GM21717 (cell line): Measurements from ENCODE around the gene ASCC2.
"Not testable (repeated sequence)": the region's sequence is repeated elsewhere in the genome, so short reads cannot be mapped to it uniquely, and the experiment has no call there.

Source experiments
- ATAC-seq: cut with Tn5 transposase; IDR thresholded peaks from one replicate; pipeline ENCODE4 v1.9.1; 2021; ENCODE audit warnings: mild to moderate bottlenecking, moderate library complexity; ENCODE audit not compliant: unreplicated experiment

ASCC2 gene

GRCh38 chr22:29837741-29838598 lies at the start of gene ASCC2:
Gene ASCC2 (minus strand): TSS chr22:29838274. CDS start chr22:29832325, 5,949 bp downstream.
- peak; percentile 88 for ATAC-seq

GRCh38 chr22:29887358-29887757 lies 49.3 kb upstream of the ASCC2 start:
- no peak for ATAC-seq

- no peak for ATAC-seq
These were observed 48.5 kb upstream of the ASCC2 start for GRCh38 chr22:29886596-29886995.

GRCh38 chr22:29885610-29886009 lies 47.5 kb upstream of the ASCC2 start:
- ATAC-seq, result no peak

- no peak for ATAC-seq
These were observed 45.7 kb upstream of the ASCC2 start for GRCh38 chr22:29883775-29884097.

GRCh38 chr22:29883045-29883774 lies 45.1 kb upstream of the ASCC2 start, which contains the start of gene MTMR3:
Gene MTMR3 (plus strand): TSS chr22:29883174. CDS start chr22:29971060, 87,886 bp downstream.
- peak; percentile 51 for ATAC-seq

- peak; percentile 61 for ATAC-seq
These were observed 44.6 kb upstream of the ASCC2 start for GRCh38 chr22:29882716-29883044.

- no peak for ATAC-seq
These were observed 41.7 kb upstream of the ASCC2 start for GRCh38 chr22:29879753-29880152.

GRCh38 chr22:29877620-29878019 lies 39.5 kb upstream of the ASCC2 start:
- ATAC-seq, result no peak

- no peak for ATAC-seq
These were observed 35.9 kb upstream of the ASCC2 start for GRCh38 chr22:29873943-29874342.

- ATAC-seq, result no peak
These were observed 34.9 kb upstream of the ASCC2 start for GRCh38 chr22:29872989-29873388.

GRCh38 chr22:29872144-29872893 lies 34.2 kb upstream of the ASCC2 start:
- ATAC-seq, result no peak

GRCh38 chr22:29871684-29872083 lies 33.6 kb upstream of the ASCC2 start:
- ATAC-seq, result no peak

- no peak for ATAC-seq
These were observed 32.5 kb upstream of the ASCC2 start for GRCh38 chr22:29870574-29870973.

GRCh38 chr22:29867851-29868250 lies 29.8 kb upstream of the ASCC2 start:
- no peak for ATAC-seq

GRCh38 chr22:29867260-29867659 lies 29.2 kb upstream of the ASCC2 start:
- ATAC-seq, result no peak

- ATAC-seq, result not testable (repeated sequence)
These were observed 27.5 kb upstream of the ASCC2 start for GRCh38 chr22:29865572-29865971.

- ATAC-seq, result no peak
These were observed 23.7 kb upstream of the ASCC2 start for GRCh38 chr22:29861672-29862297.

- ATAC-seq, result no peak
These were observed 22.1 kb upstream of the ASCC2 start for GRCh38 chr22:29860006-29860766.

GRCh38 chr22:29859030-29859429 lies 21.0 kb upstream of the ASCC2 start:
- ATAC-seq, result not testable (repeated sequence)
